Measurements from ENCODE around the gene MPDZ.

The MPDZ gene

DNA sequence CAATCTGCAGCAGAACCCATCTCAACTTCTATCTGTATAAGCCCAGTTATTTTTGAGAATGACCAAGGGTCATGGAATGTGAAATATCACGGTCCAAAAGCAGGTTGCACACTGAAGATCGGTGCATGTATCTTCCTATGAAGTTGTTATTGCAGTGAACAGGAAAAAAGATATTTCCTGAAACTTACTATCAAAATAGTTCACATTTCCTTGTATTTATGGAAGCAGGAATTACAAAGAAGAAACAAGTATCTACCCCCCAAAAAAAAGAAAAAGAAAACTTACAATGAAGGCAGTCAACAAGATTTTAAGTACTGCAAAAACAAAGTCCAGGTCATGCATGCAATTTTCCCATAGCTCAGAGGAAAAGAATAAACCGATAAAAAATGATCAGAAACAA is 70.0 kb downstream of the MPDZ start:
- H3K27ac ChIP-seq: no peak overlapping the region
- H3K79me2 ChIP-seq: no peaks in the 10 kb centered on the region
- no peaks in the 10 kb centered on the region for H3K36me3 ChIP-seq (ENCODE audit: control insufficient read depth, insufficient read depth, low read length)
- no peak overlapping the region for H3K4me2 ChIP-seq (ENCODE audit: low read length)
- H3K27me3 ChIP-seq (ENCODE audit: control insufficient read depth, insufficient read depth, low read length): no peaks in the 10 kb centered on the region
- H3K9me3 ChIP-seq (ENCODE audit: control insufficient read depth, low read length): no peaks in the 10 kb centered on the region
- H3K4me3 ChIP-seq (ENCODE audit: low read depth, low read length): no peak overlapping the region
- H2AFZ ChIP-seq: no peak overlapping the region
- H3K9ac ChIP-seq: no peak overlapping the region
- no peaks in the 10 kb centered on the region for H3K4me1 ChIP-seq
- TF ChIP-seq, protein P1, sequence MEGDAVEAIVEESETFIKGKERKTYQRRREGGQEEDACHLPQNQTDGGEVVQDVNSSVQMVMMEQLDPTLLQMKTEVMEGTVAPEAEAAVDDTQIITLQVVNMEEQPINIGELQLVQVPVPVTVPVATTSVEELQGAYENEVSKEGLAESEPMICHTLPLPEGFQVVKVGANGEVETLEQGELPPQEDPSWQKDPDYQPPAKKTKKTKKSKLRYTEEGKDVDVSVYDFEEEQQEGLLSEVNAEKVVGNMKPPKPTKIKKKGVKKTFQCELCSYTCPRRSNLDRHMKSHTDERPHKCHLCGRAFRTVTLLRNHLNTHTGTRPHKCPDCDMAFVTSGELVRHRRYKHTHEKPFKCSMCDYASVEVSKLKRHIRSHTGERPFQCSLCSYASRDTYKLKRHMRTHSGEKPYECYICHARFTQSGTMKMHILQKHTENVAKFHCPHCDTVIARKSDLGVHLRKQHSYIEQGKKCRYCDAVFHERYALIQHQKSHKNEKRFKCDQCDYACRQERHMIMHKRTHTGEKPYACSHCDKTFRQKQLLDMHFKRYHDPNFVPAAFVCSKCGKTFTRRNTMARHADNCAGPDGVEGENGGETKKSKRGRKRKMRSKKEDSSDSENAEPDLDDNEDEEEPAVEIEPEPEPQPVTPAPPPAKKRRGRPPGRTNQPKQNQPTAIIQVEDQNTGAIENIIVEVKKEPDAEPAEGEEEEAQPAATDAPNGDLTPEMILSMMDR (IDR thresholded peaks at IDR 0.05): no peak

DNA sequence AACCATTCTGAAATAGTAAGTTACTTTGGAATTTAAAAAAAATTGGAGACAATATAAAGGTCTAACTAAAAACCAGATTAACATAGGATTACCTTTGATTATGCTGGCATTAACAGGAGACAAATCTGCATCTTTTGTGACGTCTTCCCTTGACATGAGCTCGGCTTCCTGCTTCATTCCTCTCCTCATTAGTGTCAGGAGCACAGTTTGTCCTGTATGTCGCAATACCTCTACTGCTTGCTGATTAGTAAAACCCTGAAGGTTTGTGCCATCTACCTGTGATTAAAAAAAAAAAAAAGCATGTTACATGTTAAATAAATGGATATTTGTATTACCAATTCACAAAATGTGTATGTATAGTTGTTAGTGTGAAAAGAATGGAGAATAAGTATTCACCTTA is 73.7 kb downstream of the MPDZ start:
- H3K9me3 ChIP-seq (ENCODE audit: control insufficient read depth, low read length): no peaks in the 10 kb centered on the region
- no peaks in the 10 kb centered on the region for H3K27me3 ChIP-seq (ENCODE audit: control insufficient read depth, insufficient read depth, low read length)
- no peaks in the 10 kb centered on the region for H3K79me2 ChIP-seq
- no peak overlapping the region for H3K9ac ChIP-seq
- H3K27ac ChIP-seq: no peak overlapping the region
- H2AFZ ChIP-seq: no peak overlapping the region
- H3K4me3 ChIP-seq (ENCODE audit: low read depth, low read length): no peak overlapping the region
- no peaks in the 10 kb centered on the region for H3K4me1 ChIP-seq
- no peak overlapping the region for H3K4me2 ChIP-seq (ENCODE audit: low read length)
- no peaks in the 10 kb centered on the region for H3K36me3 ChIP-seq (ENCODE audit: control insufficient read depth, insufficient read depth, low read length)
- TF ChIP-seq, protein P1 (IDR thresholded peaks at IDR 0.05): no peak

DNA sequence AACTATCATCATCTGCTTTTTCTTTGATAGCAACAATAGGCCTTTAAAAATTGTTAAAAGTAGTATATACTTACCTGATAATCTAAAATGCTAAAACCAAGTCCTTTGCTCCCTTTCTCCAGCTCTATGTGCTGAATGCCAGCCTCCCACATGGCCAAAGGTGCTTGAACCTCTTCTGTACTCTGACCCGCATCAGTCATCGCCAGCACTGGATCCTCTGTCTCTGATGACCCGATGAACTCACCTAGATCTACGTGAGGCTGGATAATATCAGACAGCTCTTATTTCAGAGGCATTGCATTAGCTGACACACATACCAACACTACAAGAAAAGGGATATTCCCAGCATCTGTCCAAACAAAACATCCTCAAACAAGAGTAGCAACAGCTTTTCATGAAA is 89.5 kb downstream of the MPDZ start:
- TF ChIP-seq, protein P1 (IDR thresholded peaks at IDR 0.05): no peak
- H3K79me2 ChIP-seq: no peaks in the 10 kb centered on the region
- no peak overlapping the region for H3K4me3 ChIP-seq (ENCODE audit: low read depth, low read length)
- no peaks in the 10 kb centered on the region for H3K36me3 ChIP-seq (ENCODE audit: control insufficient read depth, insufficient read depth, low read length)
- no peak overlapping the region for H3K27ac ChIP-seq
- H3K9ac ChIP-seq: no peak overlapping the region
- H2AFZ ChIP-seq: no peak overlapping the region
- no peaks in the 10 kb centered on the region for H3K9me3 ChIP-seq (ENCODE audit: control insufficient read depth, low read length)
- no peaks in the 10 kb centered on the region for H3K27me3 ChIP-seq (ENCODE audit: control insufficient read depth, insufficient read depth, low read length)
- H3K4me2 ChIP-seq (ENCODE audit: low read length): no peak overlapping the region
- peaks cover 5% of the 10 kb centered on the region for H3K4me1 ChIP-seq

DNA sequence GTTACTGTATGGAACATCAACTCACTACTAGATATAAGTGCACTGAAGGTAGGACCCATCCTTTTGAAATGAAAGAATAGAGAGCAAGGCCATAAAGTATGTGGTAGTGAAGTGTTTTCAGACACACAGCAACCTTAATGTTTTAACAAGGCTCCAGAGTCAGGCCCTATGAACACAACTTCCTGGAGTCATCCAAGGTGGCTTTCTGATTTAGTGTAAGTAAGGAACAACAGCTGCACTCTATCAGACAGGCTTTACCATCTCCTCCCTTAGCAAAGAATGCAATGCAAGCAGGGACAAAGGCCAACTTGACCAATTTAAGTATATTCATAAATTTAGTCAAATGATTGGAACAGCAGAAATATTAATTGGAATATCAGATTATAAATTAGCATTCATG is 90.1 kb downstream of the MPDZ start:
- Histone ChIP-seq H3K27me3 (ENCODE audit: control insufficient read depth, insufficient read depth, low read length) (no peaks in the 10 kb centered on the region), H2AFZ (no peak overlapping the region), H3K9me3 (ENCODE audit: control insufficient read depth, low read length) (no peaks in the 10 kb centered on the region), H3K36me3 (ENCODE audit: control insufficient read depth, insufficient read depth, low read length) (no peaks in the 10 kb centered on the region), H3K27ac (no peak overlapping the region), H3K9ac (no peak overlapping the region), H3K4me2 (ENCODE audit: low read length) (no peak overlapping the region), H3K4me3 (ENCODE audit: low read depth, low read length) (no peak overlapping the region), H3K79me2 (no peaks in the 10 kb centered on the region), H3K4me1 (peaks cover 5% of the 10 kb centered on the region)
- TF ChIP-seq, protein P1 (IDR thresholded peaks at IDR 0.05): no peak

DNA sequence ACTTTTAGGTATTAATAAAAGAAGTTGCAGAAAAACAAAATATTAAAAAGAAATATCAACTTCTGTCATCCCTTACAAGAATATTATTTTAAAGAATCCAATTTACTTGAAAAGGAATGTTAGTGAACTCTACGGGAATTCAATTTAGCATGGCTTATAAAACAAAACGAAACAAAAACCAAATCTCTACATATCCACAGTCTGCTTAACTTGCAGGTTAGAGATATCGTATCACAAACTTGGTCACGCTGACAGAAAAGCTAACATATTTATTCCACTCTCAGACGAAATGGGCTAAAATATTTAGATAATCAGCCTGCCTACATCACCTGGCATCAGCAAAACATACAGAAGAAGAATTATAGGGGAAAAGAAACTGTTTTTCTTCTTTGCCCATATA is 92.7 kb downstream of the MPDZ start:
- no peak overlapping the region for H3K27ac ChIP-seq
- H3K36me3 ChIP-seq (ENCODE audit: control insufficient read depth, insufficient read depth, low read length): no peaks in the 10 kb centered on the region
- peak overlapping the region; percentile 26 for H3K4me3 ChIP-seq (ENCODE audit: low read depth, low read length)
- no peaks in the 10 kb centered on the region for H3K79me2 ChIP-seq
- TF ChIP-seq, protein P1 (IDR thresholded peaks at IDR 0.05): no peak
- no peak overlapping the region for H2AFZ ChIP-seq
- no peak overlapping the region for H3K9ac ChIP-seq
- no peaks in the 10 kb centered on the region for H3K9me3 ChIP-seq (ENCODE audit: control insufficient read depth, low read length)
- H3K4me1 ChIP-seq: peaks cover 5% of the 10 kb centered on the region
- no peaks in the 10 kb centered on the region for H3K27me3 ChIP-seq (ENCODE audit: control insufficient read depth, insufficient read depth, low read length)
- peak overlapping the region; percentile 51 for H3K4me2 ChIP-seq (ENCODE audit: low read length)
